Measurements from ENCODE around the gene NPFF. TPM values are rescaled to one million over a fixed set of nuclear protein-coding genes. Genes with fewer than 3 reads are reported as not detected.

NPFF gene
- total and polyA plus RNA-seq, 8 donors: 0.99 TPM; not detected in 7

DNA sequence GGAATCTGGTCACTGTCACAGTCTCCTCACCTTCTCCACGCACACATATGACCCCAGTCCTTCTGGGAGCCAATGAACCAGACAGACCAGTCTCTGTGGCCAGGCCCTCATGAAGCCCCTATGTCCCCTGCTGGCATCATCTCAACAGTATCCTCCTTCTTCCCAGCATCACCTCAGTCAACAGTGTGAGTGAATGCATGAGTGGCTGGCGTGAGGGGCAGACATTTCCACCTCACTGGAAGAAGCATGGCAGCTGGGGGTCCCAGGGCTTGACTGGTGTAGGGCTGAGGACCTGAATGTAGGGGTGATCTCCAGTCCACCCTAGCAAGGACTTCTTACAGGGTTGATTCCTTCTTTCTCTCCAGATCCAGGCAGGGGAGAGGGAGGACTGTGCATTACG, 9.8 kb downstream of the NPFF start:
- intact Hi-C loops (cut with DNase I): no loop called here

DNA sequence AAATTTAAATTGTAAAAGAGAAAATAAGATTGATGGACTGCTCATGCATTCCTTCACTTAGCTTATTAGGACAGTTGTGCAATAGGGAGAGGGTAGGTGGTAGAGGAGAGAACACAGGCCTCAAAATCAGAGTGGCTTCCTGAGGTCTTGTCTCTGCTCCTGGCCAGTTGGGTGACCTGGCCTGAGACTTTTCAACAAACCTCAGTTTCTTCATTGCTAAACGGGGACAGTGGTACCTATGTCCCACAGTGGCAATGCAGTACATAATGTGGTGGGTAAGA, 10.6 kb downstream of the NPFF start:
- no peak for ATAC-seq

More for the DNA sequence above, 9.8 kb downstream of the NPFF start:
- no peak for FAIRE-seq
- no peaks in the 10 kb centered on the region for H3K27me3 ChIP-seq
- DNase-seq: no peak
- H3K4me1 ChIP-seq: peaks cover 5 to 27% (median 15%) of the 10 kb centered on the region in 3 donors
- no peak overlapping the region for H3K27ac ChIP-seq
- 83 to 88% methylated on average over 3 of the region's 3 CpGs for WGBS, 2 donors
- H3K9me3 ChIP-seq: no peaks in the 10 kb centered on the region
- no peak overlapping the region for H3K4me3 ChIP-seq
- TF ChIP-seq CTCF (IDR thresholded peaks at IDR 0.05): no peak
- ATAC-seq: no peak
- no peaks in the 10 kb centered on the region for H3K36me3 ChIP-seq

DNA sequence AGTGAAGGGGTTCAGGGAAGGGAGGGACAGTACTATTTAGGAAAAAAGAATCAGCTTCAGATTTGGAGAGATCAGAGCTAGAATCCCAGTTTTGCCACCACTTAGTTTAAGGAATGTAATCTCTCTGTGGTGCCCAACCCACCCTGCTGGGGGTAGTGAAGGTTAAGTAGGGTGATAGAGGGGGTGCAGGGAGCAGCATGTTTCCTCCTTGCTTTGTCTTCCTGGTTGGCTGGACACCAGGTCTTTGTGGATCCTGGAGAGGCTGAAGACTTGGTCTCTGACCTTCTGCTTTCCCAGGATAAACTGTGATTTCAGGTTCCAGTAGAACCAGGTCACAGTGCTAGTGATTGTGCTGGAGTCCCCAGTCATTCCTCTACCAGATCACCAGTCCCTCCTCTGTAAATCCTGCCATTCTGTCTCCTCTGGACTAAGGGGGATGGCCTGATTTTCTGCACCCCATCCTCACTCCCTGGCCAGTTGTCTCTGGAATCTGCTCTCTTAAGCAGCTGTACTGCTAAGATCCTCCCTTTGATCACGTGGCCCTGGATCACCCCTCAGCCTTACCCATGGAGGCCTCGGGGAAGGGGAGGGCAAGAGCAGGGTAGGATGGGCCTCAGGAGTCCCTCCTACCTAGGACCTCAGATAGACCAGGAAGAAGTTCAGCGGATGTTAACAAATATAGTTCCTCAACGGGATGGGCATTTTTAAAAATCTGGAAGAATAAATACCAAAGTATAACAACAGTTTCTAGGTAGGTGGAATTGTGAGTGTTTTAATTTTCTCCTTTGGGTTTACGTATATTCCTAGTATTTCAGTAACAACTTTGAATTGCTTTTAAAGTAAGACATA, 11.2 kb downstream of the NPFF start:
- intact Hi-C loops (cut with DNase I): no loop called here
- DNase-seq (peak in 2 of 6 donors; percentile 32 to 35), ATAC-seq (no peak), FAIRE-seq (no peak)
- no peak for TF ChIP-seq CTCF (IDR thresholded peaks at IDR 0.05)
- no peaks in the 10 kb centered on the region for H3K27me3 ChIP-seq
- H3K27ac ChIP-seq: peak overlapping the region; percentile 5 to 65 (median 35)
- WGBS, 2 donors: 40 to 51% methylated on average over 5 of the region's 5 CpGs
- H3K36me3 ChIP-seq: no peaks in the 10 kb centered on the region
- H3K4me1 ChIP-seq: peaks cover 5 to 23% (median 15%) of the 10 kb centered on the region in 3 donors
- no peaks in the 10 kb centered on the region for H3K9me3 ChIP-seq
- H3K4me3 ChIP-seq: no peak overlapping the region

More for the DNA sequence above, 10.6 kb downstream of the NPFF start:
- no peaks in the 10 kb centered on the region for H3K36me3 ChIP-seq
- no peaks in the 10 kb centered on the region for H3K27me3 ChIP-seq
- intact Hi-C loops (cut with DNase I): no loop called here
- 71 to 86% methylated on average over 1 of the region's 1 CpG for WGBS, 2 donors
- peaks cover 5 to 25% (median 15%) of the 10 kb centered on the region in 3 donors for H3K4me1 ChIP-seq
- no peak for TF ChIP-seq CTCF (IDR thresholded peaks at IDR 0.05)
- no peak for FAIRE-seq
- no peak for DNase-seq
- peak overlapping the region in 2 of 4 donors; percentile 44 to 65 for H3K27ac ChIP-seq
- H3K9me3 ChIP-seq: no peaks in the 10 kb centered on the region
- H3K4me3 ChIP-seq: no peak overlapping the region

DNA sequence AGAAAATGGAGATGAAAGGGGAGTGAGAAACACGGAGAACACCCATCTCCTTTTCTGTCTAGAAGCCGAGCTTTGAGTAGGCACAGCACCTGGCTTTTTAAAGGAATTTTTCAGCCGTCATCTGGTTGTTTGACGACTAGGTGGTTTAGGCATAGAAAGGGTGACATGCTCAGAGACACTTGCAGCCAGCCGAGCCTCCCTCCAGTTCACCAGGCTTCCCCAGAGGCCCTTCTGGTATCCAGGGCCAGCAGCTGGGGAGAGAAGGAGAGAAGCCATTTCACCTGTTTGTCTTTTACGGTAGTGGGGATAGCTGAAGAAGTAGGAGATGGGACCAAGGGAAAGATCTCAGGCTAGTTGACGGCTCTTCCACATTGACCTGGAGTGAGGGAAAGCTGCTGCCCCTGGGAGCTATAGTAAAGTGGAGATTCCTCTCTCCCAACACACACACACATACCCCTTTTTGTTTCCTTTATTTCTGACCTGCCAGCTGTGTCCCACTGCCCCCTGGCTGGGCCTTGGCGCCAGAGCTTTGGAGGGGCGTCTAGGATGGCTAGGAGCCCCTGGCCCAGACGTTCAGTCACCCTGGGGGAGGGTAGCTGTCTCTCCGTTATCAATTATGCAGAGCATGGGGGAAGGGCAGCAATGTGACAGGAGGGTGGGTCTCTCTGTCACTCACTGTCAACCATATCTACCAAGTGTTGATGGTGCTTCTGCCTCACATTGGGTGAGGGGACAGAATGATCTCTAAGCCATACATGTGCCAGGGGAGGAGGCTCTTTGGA, 13.5 kb downstream of the NPFF start:
- peak in 2 of 4 donors; percentile 1 to 3 for ATAC-seq
- Histone ChIP-seq H3K4me3 (peak overlapping the region; percentile 11 to 63 (median 41)), H3K27ac (peak overlapping the region; percentile 63 to 82 (median 76)), H3K36me3 (no peaks in the 10 kb centered on the region), H3K27me3 (no peaks in the 10 kb centered on the region), H3K9me3 (no peaks in the 10 kb centered on the region), H3K4me1 (peaks cover 5 to 20% (median 8%) of the 10 kb centered on the region in 3 donors)
- TF ChIP-seq CTCF (IDR thresholded peaks at IDR 0.05): no peak
- intact Hi-C loops (cut with DNase I): no loop called here
- DNase-seq: peak in 1 of 6 donors; percentile 53
- 24 to 33% methylated on average over 11 of the region's 11 CpGs for WGBS, 2 donors
- no peak for FAIRE-seq
